Duodenal mucosa (tissue), 2 donors: Measurements from ENCODE around the gene HILPDA.
"Not testable (repeated sequence)": the region's sequence is repeated elsewhere in the genome, so short reads cannot be mapped to it uniquely, and the experiment has no call there.

Experiments used
- H3K27ac ChIP-seq: one replicate; pipeline ENCODE4 v1.7.0; 2013; ENCODE audit warnings: low read depth, low read length
- H3K27me3 ChIP-seq, 2 donors: one replicate each; pipeline ENCODE4 v1.7.0; 2013; ENCODE audit warnings: low read length in 2 of 2, control low read depth in 1 of 2; ENCODE audit not compliant: insufficient read depth in 2 of 2, control insufficient read depth in 1 of 2
- H3K36me3 ChIP-seq, 2 donors: one replicate each; pipeline ENCODE4 v1.7.0; 2013; ENCODE audit warnings: low read length in 2 of 2, control low read depth in 1 of 2; ENCODE audit not compliant: insufficient read depth in 2 of 2, control insufficient read depth in 1 of 2
- H3K4me1 ChIP-seq, 2 donors: one replicate each; pipeline ENCODE4 v1.7.0; 2013; ENCODE audit warnings: low read length in 2 of 2, control low read depth in 1 of 2; ENCODE audit not compliant: insufficient read depth in 2 of 2, control insufficient read depth in 1 of 2
- H3K4me3 ChIP-seq, 2 donors: one replicate each; pipeline ENCODE4 v1.7.0; 2013; ENCODE audit warnings: low read length in 2 of 2, low read depth in 1 of 2
- H3K9ac ChIP-seq, 2 donors: one replicate each; pipeline ENCODE4 v1.7.0; 2013; ENCODE audit warnings: low read length in 2 of 2, low read depth in 1 of 2
- H3K9me3 ChIP-seq, 2 donors: one replicate each; pipeline ENCODE4 v1.7.0; 2013; ENCODE audit warnings: low read length in 2 of 2, control low read depth in 1 of 2; ENCODE audit not compliant: control insufficient read depth in 1 of 2

The HILPDA gene

DNA sequence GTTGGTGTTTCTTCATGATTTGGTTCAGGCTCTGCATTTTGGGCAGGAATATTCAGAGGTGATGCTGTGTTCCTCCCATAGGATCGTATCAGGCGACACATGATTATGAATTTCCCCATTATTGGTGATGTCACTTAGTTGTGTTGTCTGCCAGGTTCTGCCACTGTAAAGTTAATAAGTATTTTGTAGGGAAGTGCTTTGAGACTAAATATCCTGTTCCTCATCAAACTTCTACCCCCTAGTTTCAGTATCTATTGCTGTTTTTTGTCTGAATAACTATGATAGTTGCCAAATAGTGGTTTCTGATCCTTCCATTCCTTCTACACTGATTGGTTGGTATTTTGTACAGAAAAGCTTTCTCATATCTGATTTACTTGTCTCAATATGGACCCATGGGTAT is 49.7 kb downstream of the HILPDA start:
- H3K27me3 ChIP-seq, H3K4me3 ChIP-seq, H3K27ac ChIP-seq, H3K9me3 ChIP-seq, H3K9ac ChIP-seq, H3K4me1 ChIP-seq: not testable (repeated sequence)
- H3K36me3 ChIP-seq = peaks cover 0 to 10% of the 10 kb centered on the region in 2 donors

DNA sequence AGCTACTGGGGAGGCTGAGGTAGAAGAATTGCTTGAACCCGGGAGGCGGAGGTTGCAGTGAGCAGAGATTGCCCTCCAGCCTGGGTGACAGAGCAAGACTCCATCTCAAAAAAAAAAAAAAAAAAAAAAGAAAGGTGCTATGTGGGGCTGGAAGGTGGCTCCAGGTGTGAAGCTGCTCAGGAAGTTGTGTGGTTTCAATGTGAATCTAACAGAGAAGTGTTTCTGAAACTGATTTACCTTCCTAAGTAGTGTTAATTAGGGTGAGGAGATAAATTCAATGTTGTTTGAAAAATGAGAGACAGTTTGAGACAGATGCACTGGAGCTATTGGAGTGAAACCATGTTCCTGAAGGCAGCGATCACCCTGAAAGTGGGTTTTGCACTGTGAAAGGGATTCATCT is 51.1 kb downstream of the HILPDA start:
- H3K36me3 ChIP-seq, H3K4me3 ChIP-seq, H3K9me3 ChIP-seq, H3K27ac ChIP-seq, H3K27me3 ChIP-seq, H3K4me1 ChIP-seq, H3K9ac ChIP-seq: not testable (repeated sequence)

DNA sequence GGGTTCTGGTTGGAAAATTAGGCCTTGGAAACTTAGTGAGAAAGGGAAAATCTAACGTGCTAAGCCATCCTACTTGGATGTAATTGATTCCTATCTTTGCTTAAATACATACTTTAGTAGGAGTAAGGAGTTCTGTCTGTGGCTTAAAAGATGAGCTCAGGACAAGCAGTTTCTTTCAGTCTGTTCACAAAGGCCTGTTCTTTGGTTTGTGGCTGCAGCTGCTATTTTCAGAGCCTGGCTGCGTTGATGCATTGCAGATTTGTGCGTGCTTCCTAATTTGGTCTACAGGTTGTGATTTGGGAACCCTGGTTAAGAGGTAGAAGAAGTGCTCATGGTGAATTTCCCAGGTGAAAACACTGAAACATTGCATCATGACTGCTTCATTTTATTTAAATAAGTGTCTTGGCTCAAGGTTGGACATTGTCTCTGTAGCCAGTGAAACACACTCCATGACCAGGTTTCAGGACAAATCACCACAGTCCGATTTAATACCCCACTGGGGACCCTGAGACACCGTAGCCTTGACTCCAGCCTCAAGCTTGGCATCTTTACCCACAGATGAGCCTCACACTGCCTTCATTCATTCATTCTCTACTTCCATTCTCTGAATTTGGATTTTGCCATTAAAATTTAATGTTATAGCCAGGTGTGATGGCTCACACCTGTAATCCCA is 51.8 kb downstream of the HILPDA start:
- H3K27ac ChIP-seq, H3K27me3 ChIP-seq, H3K36me3 ChIP-seq, H3K9ac ChIP-seq, H3K4me1 ChIP-seq, H3K4me3 ChIP-seq, H3K9me3 ChIP-seq: not testable (repeated sequence)
